SK-N-SH treated with all-trans-retinoic acid at 6 μM for 48 hours (cell line): ENCODE results near the gene KRT14.

Source experiments
- ATAC-seq: fragments of 200-7000 bp; cut with Tn5 transposase; 3 replicates; pipeline ENCODE4 v1.9.1; 2020; ENCODE audit warnings: mild to moderate bottlenecking, moderate library complexity
- CREB5 ChIP-seq: fragments of 250-450 bp; sonication (Bioruptor Pico); IDR thresholded peaks from 2 replicates; pipeline ENCODE4 v1.5.1; 2020; ENCODE audit warnings: low read depth, mild to moderate bottlenecking, moderate library complexity
- CSDC2 ChIP-seq: fragments of 250-450 bp; sonication (Bioruptor Pico); IDR thresholded peaks from 2 replicates; pipeline ENCODE4 v1.5.0; 2020; ENCODE audit warnings: mild to moderate bottlenecking, moderate library complexity
- ESRRG ChIP-seq: fragments of 250-450 bp; sonication (Bioruptor Pico); IDR thresholded peaks from 2 replicates; pipeline ENCODE4 v1.6.1; 2021; ENCODE audit warnings: mild to moderate bottlenecking
- GLIS3 ChIP-seq: fragments of 250-450 bp; sonication (Bioruptor Pico); IDR thresholded peaks from 2 replicates; pipeline ENCODE4 v1.5.0; 2020; ENCODE audit warnings: mild to moderate bottlenecking, moderate library complexity
- OSR1 ChIP-seq: fragments of 250-450 bp; sonication (Bioruptor Pico); IDR thresholded peaks from 2 replicates; pipeline ENCODE4 v1.8.0; 2022; ENCODE audit warnings: moderate library complexity, mild to moderate bottlenecking, inconsistent platforms
- PATZ1 ChIP-seq: fragments of 250-450 bp; sonication (Bioruptor Pico); IDR thresholded peaks from 2 replicates; pipeline ENCODE4 v1.8.0; 2020; ENCODE audit warnings: mild to moderate bottlenecking, moderate library complexity, borderline replicate concordance
- PPARA ChIP-seq: fragments of 250-450 bp; sonication (Bioruptor Pico); IDR thresholded peaks from 2 replicates; pipeline ENCODE4 v1.5.0; 2020; ENCODE audit warnings: mild to moderate bottlenecking, borderline replicate concordance
- RARB ChIP-seq: fragments of 250-450 bp; sonication (Bioruptor Pico); IDR thresholded peaks from 2 replicates; pipeline ENCODE4 v1.8.0; 2021; ENCODE audit warnings: mild to moderate bottlenecking, moderate library complexity
- SNAI2 ChIP-seq: fragments of 250-450 bp; sonication (Bioruptor Pico); IDR thresholded peaks from 2 replicates; pipeline ENCODE4 v1.5.0; 2020; ENCODE audit warnings: mild to moderate bottlenecking, moderate library complexity
- TCF4 ChIP-seq: fragments of 250-450 bp; sonication (Bioruptor Pico); IDR thresholded peaks from 2 replicates; pipeline ENCODE4 v1.8.0; 2021; ENCODE audit warnings: mild to moderate bottlenecking, moderate library complexity, borderline replicate concordance
- TOX ChIP-seq: fragments of 250-450 bp; sonication (Bioruptor Pico); IDR thresholded peaks from 2 replicates; pipeline ENCODE4 v1.8.0; 2021; ENCODE audit warnings: mild to moderate bottlenecking, moderate library complexity, borderline replicate concordance
- ZC3H10 ChIP-seq: fragments of 250-450 bp; sonication (Bioruptor Pico); IDR thresholded peaks from 2 replicates; pipeline ENCODE4 v1.5.1; 2021; ENCODE audit warnings: mild to moderate bottlenecking, moderate library complexity
- ZFP3 ChIP-seq: fragments of 250-450 bp; sonication (Bioruptor Pico); IDR thresholded peaks from 2 replicates; pipeline ENCODE4 v1.5.0; 2020; ENCODE audit warnings: mild to moderate bottlenecking, moderate library complexity
- ZFP30 ChIP-seq: fragments of 450-650 bp; formaldehyde crosslinking; IDR thresholded peaks from 2 replicates; pipeline ENCODE4 v1.5.0; 2022; ENCODE audit warnings: mild to moderate bottlenecking, moderate library complexity
- ZNF565 ChIP-seq: fragments of 450-650 bp; formaldehyde crosslinking; conservative IDR thresholded peaks from 2 replicates; pipeline ENCODE4 v1.5.0; 2020; ENCODE audit warnings: low read depth, mild to moderate bottlenecking, moderate library complexity
- ZNF70 ChIP-seq: fragments of 450-650 bp; formaldehyde crosslinking; IDR thresholded peaks from 2 replicates; pipeline ENCODE4 v1.5.0; 2020; ENCODE audit warnings: mild to moderate bottlenecking, moderate library complexity
- TF ChIP-seq, protein P1 (sequence below): fragments of 250-450 bp; sonication (Bioruptor Pico); IDR thresholded peaks from 2 replicates; pipeline ENCODE4 v1.5.0; 2020; ENCODE audit warnings: mild to moderate bottlenecking, moderate library complexity
- TF ChIP-seq, protein P2 (sequence below): fragments of 250-450 bp; sonication (Bioruptor Pico); IDR thresholded peaks from 2 replicates; pipeline ENCODE4 v1.5.1; 2021; ENCODE audit warnings: mild to moderate bottlenecking, moderate library complexity

Gene KRT14

DNA sequence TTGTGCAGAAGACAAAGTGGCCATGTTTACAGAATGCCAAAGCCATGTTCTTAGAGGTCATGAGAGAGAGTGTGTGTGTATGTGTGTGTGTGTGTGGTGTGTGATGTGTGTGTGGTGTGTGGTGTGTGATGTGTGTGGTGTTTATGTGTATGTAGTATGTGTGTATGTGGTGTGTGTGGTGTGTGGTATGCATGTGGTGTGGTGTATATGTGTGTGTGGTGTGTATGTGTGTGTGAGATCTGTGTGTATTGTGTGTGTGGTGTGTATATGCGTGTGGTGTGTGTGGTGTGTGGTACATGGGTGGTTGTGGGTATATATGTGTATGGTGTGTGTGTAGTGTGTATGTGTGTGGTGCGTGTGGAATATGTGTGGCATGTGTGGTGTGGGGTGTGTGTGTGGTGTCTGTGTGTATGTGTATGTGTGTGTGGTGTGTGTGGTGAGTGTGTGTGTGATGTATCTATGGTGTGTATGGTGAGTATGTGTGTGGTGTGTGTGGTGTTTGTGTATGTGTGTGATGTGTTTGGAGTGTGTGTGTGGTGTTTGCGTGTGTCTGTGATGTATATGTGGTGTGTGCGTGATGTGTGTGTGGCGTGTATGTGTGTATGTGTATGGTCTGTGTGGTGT is 45.9 kb upstream of the KRT14 start:
- ATAC-seq = no peak
- TF ChIP-seq PATZ1 (CRISPR knock-in tag) (no peak), ZFP3 (CRISPR knock-in tag) (no peak), OSR1 (CRISPR knock-in tag) (no peak), ZNF70 (CRISPR knock-in tag) (no peak)
- TF ChIP-seq, protein P1, sequence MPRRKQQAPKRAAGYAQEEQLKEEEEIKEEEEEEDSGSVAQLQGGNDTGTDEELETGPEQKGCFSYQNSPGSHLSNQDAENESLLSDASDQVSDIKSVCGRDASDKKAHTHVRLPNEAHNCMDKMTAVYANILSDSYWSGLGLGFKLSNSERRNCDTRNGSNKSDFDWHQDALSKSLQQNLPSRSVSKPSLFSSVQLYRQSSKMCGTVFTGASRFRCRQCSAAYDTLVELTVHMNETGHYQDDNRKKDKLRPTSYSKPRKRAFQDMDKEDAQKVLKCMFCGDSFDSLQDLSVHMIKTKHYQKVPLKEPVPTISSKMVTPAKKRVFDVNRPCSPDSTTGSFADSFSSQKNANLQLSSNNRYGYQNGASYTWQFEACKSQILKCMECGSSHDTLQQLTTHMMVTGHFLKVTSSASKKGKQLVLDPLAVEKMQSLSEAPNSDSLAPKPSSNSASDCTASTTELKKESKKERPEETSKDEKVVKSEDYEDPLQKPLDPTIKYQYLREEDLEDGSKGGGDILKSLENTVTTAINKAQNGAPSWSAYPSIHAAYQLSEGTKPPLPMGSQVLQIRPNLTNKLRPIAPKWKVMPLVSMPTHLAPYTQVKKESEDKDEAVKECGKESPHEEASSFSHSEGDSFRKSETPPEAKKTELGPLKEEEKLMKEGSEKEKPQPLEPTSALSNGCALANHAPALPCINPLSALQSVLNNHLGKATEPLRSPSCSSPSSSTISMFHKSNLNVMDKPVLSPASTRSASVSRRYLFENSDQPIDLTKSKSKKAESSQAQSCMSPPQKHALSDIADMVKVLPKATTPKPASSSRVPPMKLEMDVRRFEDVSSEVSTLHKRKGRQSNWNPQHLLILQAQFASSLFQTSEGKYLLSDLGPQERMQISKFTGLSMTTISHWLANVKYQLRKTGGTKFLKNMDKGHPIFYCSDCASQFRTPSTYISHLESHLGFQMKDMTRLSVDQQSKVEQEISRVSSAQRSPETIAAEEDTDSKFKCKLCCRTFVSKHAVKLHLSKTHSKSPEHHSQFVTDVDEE (CRISPR knock-in tag) = no peak

GRCh38 chr17:41631898-41632285 is 45.2 kb upstream of the KRT14 start:
- no peak for ATAC-seq
- TF ChIP-seq TCF4 (CRISPR knock-in tag) (no peak), GLIS3 (CRISPR knock-in tag) (no peak), PATZ1 (CRISPR knock-in tag) (no peak), ZNF565 (CRISPR knock-in tag) (no peak)

DNA sequence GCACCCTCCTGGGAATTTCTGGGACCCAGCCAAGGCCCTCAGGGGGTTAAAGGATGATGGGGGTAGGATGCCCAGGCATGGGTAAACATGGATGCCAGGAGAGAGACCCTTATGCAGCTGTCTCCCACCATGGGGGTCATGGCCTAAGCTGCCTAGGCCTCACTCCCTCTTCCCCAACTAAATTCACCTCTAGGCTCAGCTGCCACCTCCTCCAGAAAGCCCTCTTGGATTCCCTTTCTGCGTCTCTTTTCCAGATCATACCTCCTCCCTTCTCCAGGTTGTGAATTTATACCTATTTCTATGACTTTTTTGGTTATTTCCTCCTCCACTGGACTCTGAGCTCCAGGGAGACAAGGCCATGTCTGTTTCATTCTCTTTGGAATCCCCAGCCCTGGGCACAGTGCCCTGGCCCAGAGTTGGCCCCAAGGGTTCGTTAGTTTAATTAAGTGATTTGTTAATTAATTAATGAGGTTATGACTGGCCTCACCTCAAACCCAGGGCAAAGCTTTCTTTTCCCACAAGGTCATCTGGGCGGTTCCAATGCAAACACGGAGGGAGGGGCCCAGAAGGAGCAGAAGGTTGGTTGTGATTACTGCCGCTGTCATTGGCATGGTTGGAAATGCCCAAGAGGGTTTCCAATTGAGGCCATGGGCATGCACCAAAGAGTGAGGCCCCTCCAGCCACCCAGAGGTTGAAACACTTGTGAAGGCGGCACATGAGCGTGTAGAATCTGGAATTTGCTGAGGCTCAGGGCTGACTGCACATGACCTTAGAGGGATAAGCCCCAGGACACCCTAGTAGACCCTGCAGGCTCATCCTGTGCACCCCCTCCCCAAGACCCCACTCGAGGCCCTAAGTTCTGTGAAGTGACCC is 44.6 kb upstream of the KRT14 start:
- TF ChIP-seq CSDC2 (CRISPR knock-in tag) = no peak
- no peak for TF ChIP-seq OSR1 (CRISPR knock-in tag)
- no peak for TF ChIP-seq RARB (CRISPR knock-in tag)
- TF ChIP-seq PPARA (CRISPR knock-in tag) = no peak
- TF ChIP-seq, protein P2, sequence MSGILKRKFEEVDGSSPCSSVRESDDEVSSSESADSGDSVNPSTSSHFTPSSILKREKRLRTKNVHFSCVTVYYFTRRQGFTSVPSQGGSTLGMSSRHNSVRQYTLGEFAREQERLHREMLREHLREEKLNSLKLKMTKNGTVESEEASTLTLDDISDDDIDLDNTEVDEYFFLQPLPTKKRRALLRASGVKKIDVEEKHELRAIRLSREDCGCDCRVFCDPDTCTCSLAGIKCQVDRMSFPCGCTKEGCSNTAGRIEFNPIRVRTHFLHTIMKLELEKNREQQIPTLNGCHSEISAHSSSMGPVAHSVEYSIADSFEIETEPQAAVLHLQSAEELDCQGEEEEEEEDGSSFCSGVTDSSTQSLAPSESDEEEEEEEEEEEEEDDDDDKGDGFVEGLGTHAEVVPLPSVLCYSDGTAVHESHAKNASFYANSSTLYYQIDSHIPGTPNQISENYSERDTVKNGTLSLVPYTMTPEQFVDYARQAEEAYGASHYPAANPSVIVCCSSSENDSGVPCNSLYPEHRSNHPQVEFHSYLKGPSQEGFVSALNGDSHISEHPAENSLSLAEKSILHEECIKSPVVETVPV (CRISPR knock-in tag) = no peak
- TF ChIP-seq TOX = no peak
- no peak for TF ChIP-seq ZC3H10 (CRISPR knock-in tag)
- TF ChIP-seq GLIS3 (CRISPR knock-in tag) = no peak
- no peak for TF ChIP-seq ZNF70 (CRISPR knock-in tag)
- no peak for TF ChIP-seq ESRRG
- no peak for TF ChIP-seq ZNF565 (CRISPR knock-in tag)
- TF ChIP-seq ZFP30 (CRISPR knock-in tag) = no peak
- TF ChIP-seq CREB5 = no peak
- TF ChIP-seq PATZ1 (CRISPR knock-in tag) = no peak
- no peak for TF ChIP-seq SNAI2 (CRISPR knock-in tag)
- TF ChIP-seq TCF4 (CRISPR knock-in tag) = no peak
- TF ChIP-seq, all 23 proteins: peak for 0
- no peak for ATAC-seq
